GM23338 (cell line): Measurements from ENCODE around the gene SRPK2. TPM values are rescaled to one million over a fixed set of nuclear protein-coding genes. Genes with fewer than 3 reads are reported as not detected.

Experiments used
- ATAC-seq: fragments of 200-7000 bp; cut with Tn5 transposase; 3 replicates; pipeline ENCODE4 v1.9.1; 2020
- DNase-seq: peaks from one replicate; pipeline ENCODE4 v3.0.0-alpha.2; 2015; ENCODE audit warnings: low spot score
- H2AFZ ChIP-seq: fragments of 200-600 bp; sonication (generic); 2 replicates; pipeline ENCODE4 v1.8.0; 2016; ENCODE audit warnings: antibody characterized with exemption, mild to moderate bottlenecking, moderate library complexity
- H3F3A ChIP-seq: fragments of 200-600 bp; sonication (generic); replicated peaks from 2 replicates; pipeline ENCODE4 v1.8.0; 2017; ENCODE audit warnings: antibody characterized with exemption, mixed run types, low read depth
- H3K27ac ChIP-seq: fragments of 200-600 bp; sonication (generic); 2 replicates; pipeline ENCODE4 v1.6.1; 2016; ENCODE audit warnings: low read depth
- H3K27me3 ChIP-seq: fragments of 200-600 bp; sonication (generic); 2 replicates; pipeline ENCODE4 v1.8.0; 2016; ENCODE audit warnings: mild to moderate bottlenecking, mixed run types, moderate library complexity; ENCODE audit not compliant: insufficient read depth
- H3K36me3 ChIP-seq: fragments of 200-600 bp; sonication (generic); 2 replicates; pipeline ENCODE4 v1.8.0; 2016; ENCODE audit warnings: mild to moderate bottlenecking; ENCODE audit not compliant: insufficient read depth
- H3K4me1 ChIP-seq: fragments of 200-600 bp; sonication (generic); 2 replicates; pipeline ENCODE4 v1.8.0; 2016; ENCODE audit warnings: mild to moderate bottlenecking, moderate library complexity; ENCODE audit not compliant: insufficient read depth
- H3K4me2 ChIP-seq: fragments of 200-600 bp; sonication (generic); 2 replicates; pipeline ENCODE4 v1.7.1; 2017; ENCODE audit warnings: mixed run types
- H3K4me3 ChIP-seq: fragments of 200-600 bp; sonication (generic); 2 replicates; pipeline ENCODE4 v1.6.1; 2016; ENCODE audit warnings: mixed run types
- H3K79me2 ChIP-seq: fragments of 200-600 bp; sonication (generic); replicated peaks from 2 replicates; pipeline ENCODE4 v1.8.0; 2017; ENCODE audit warnings: mild to moderate bottlenecking; ENCODE audit not compliant: insufficient read depth
- H3K9me2 ChIP-seq: fragments of 200-600 bp; sonication (generic); 2 replicates; pipeline ENCODE4 v1.8.0; 2017; ENCODE audit not compliant: insufficient read depth
- H4K20me1 ChIP-seq: fragments of 200-600 bp; sonication (generic); replicated peaks from 2 replicates; pipeline ENCODE4 v1.8.0; 2017; ENCODE audit warnings: mild to moderate bottlenecking; ENCODE audit not compliant: insufficient read depth
- H3K27ac Mint-ChIP-seq: 2 replicates; pipeline ENCODE4 v1.8.0; 2020; ENCODE audit warnings: inconsistent platforms, mild to moderate bottlenecking, moderate library complexity, mixed read lengths
- H3K27me3 Mint-ChIP-seq: 3 replicates; pipeline ENCODE4 v1.8.0; 2022; ENCODE audit warnings: low read depth, mild to moderate bottlenecking, moderate library complexity, mixed read lengths, inconsistent platforms; ENCODE audit not compliant: insufficient read depth, poor library complexity
- H3K36me3 Mint-ChIP-seq: 3 replicates; pipeline ENCODE4 v1.8.0; 2021; ENCODE audit warnings: low read depth, mild to moderate bottlenecking, inconsistent platforms, moderate library complexity, mixed read lengths
- H3K4me1 Mint-ChIP-seq: 3 replicates; pipeline ENCODE4 v1.8.0; 2020; ENCODE audit warnings: mild to moderate bottlenecking, inconsistent platforms, mixed read lengths
- H3K4me3 Mint-ChIP-seq: 3 replicates; pipeline ENCODE4 v1.8.0; 2021; ENCODE audit warnings: moderate library complexity, mild to moderate bottlenecking, inconsistent platforms, mixed read lengths
- H3K9me3 Mint-ChIP-seq: 3 replicates; pipeline ENCODE4 v1.8.0; 2020; ENCODE audit warnings: moderate library complexity, mild to moderate bottlenecking, inconsistent platforms, mixed read lengths
- CREB1 ChIP-seq: fragments of 250-450 bp; sonication (Bioruptor Pico); IDR thresholded peaks from 2 replicates; pipeline ENCODE4 v1.5.0; 2020; ENCODE audit warnings: low read depth, mild to moderate bottlenecking, moderate library complexity
- EZH2 ChIP-seq: fragments of 200-600 bp; sonication (generic); IDR thresholded peaks from one replicate; pipeline ENCODE4 v1.8.0; 2017; ENCODE audit warnings: antibody characterized with exemption, mild to moderate bottlenecking, low read depth; ENCODE audit not compliant: unreplicated experiment
- EZH2phosphoT487 ChIP-seq: fragments of 200-600 bp; sonication (generic); IDR thresholded peaks from one replicate; pipeline ENCODE4 v1.8.1; 2018; ENCODE audit warnings: antibody characterized with exemption; ENCODE audit not compliant: unreplicated experiment
- NANOG ChIP-seq: IDR thresholded peaks from 2 replicates; pipeline ENCODE4 v1.6.1; 2016; ENCODE audit warnings: antibody characterized with exemption, borderline replicate concordance
- POLR2AphosphoS5 ChIP-seq: IDR thresholded peaks from 2 replicates; pipeline ENCODE4 v1.6.1; 2016; ENCODE audit warnings: antibody characterized with exemption, low read depth
- REST ChIP-seq: IDR thresholded peaks from one replicate; pipeline ENCODE4 v1.6.1; 2018; ENCODE audit warnings: antibody characterized with exemption; ENCODE audit not compliant: unreplicated experiment
- STAT1 ChIP-seq: IDR thresholded peaks from one replicate; pipeline ENCODE4 v1.6.1; 2016; ENCODE audit warnings: antibody characterized with exemption; ENCODE audit not compliant: unreplicated experiment
- ZNF114 ChIP-seq: fragments of 250-450 bp; sonication (Bioruptor Pico); IDR thresholded peaks from 2 replicates; pipeline ENCODE4 v1.5.0; 2020; ENCODE audit warnings: mild to moderate bottlenecking, moderate library complexity
- ZNF331 ChIP-seq: fragments of 250-450 bp; sonication (Bioruptor Pico); IDR thresholded peaks from 2 replicates; pipeline ENCODE4 v1.5.0; 2020; ENCODE audit warnings: low read depth, mild to moderate bottlenecking, moderate library complexity
- ZNF462 ChIP-seq: fragments of 250-450 bp; sonication (Bioruptor Pico); IDR thresholded peaks from 2 replicates; pipeline ENCODE4 v1.5.0; 2020; ENCODE audit warnings: mild to moderate bottlenecking, moderate library complexity
- polyA plus RNA-seq: library from polyadenylated mRNA; unstranded; fragments of >200 nt; fragmentation: Nextera tagmentation; extraction: Ambion mirVana; gene quantifications from 2 replicates; pipeline ENCODE4 v1.2.1, GENCODE V29; 2016
- total RNA-seq: library from RNA; depleted of rRNA; stranded (reverse); fragments of >200 nt; shearing (Covaris generic); gene quantifications from 2 replicates; pipeline ENCODE4 v1.2.3, GENCODE V29; 2014
- TF ChIP-seq, protein P1 (sequence below), 2 experiments: fragments of 200-600 bp in 1 of 2; sonication (generic) in 1 of 2; conservative IDR thresholded peaks; 2 replicates each; pipeline versions ENCODE4 v1.5.1 to v1.6.1; 2016 to 2017; ENCODE audit warnings: antibody characterized with exemption in 2 of 2, low read depth in 2 of 2, mild to moderate bottlenecking in 2 of 2, moderate library complexity in 1 of 2

The SRPK2 gene
- total and polyA plus RNA-seq, 2 experiments from 2014 or later: 66.3 to 91.5 TPM

DNA sequence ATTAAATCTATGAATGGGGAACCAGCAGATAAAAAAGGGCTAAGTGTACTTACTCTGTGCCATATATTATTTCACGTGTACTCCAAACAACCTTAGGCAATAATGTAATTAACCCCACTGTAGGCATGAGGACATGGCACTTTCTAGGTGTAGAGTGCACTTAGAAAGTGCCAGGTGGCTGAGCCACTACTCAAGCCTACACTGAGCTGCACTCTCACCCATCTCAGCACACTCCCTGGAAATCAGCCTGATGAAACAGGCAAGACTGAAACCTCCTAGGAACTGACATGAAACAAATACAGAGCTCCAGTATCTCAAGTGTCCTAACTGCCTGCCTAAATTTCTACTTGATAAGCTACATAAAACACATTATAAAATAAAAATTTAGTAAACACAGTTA, 227.4 kb downstream of the SRPK2 start:
- H3K4me3 Mint-ChIP-seq: no peak overlapping the region
- TF ChIP-seq ZNF462 (CRISPR knock-in tag) (no peak), CREB1 (no peak), ZNF331 (CRISPR knock-in tag) (no peak), POLR2AphosphoS5 (no peak), EZH2phosphoT487 (no peak), REST (no peak), STAT1 (no peak), EZH2 (no peak), ZNF114 (CRISPR knock-in tag) (no peak), NANOG (no peak)
- TF ChIP-seq, protein P1, sequence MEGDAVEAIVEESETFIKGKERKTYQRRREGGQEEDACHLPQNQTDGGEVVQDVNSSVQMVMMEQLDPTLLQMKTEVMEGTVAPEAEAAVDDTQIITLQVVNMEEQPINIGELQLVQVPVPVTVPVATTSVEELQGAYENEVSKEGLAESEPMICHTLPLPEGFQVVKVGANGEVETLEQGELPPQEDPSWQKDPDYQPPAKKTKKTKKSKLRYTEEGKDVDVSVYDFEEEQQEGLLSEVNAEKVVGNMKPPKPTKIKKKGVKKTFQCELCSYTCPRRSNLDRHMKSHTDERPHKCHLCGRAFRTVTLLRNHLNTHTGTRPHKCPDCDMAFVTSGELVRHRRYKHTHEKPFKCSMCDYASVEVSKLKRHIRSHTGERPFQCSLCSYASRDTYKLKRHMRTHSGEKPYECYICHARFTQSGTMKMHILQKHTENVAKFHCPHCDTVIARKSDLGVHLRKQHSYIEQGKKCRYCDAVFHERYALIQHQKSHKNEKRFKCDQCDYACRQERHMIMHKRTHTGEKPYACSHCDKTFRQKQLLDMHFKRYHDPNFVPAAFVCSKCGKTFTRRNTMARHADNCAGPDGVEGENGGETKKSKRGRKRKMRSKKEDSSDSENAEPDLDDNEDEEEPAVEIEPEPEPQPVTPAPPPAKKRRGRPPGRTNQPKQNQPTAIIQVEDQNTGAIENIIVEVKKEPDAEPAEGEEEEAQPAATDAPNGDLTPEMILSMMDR (conservative IDR thresholded peaks at IDR 0.05; ENCODE audit: low read depth in 2 of 2): no peak
- H2AFZ ChIP-seq: no peak overlapping the region
- H3K4me3 ChIP-seq: no peak overlapping the region
- H3K4me1 ChIP-seq: no peaks in the 10 kb centered on the region
- no peak overlapping the region for H3K27ac Mint-ChIP-seq
- H3K4me2 ChIP-seq: no peak overlapping the region
- H3K27me3 Mint-ChIP-seq: no peaks in the 10 kb centered on the region
- no peaks in the 10 kb centered on the region for H3K9me2 ChIP-seq
- no peaks in the 10 kb centered on the region for H3K4me1 Mint-ChIP-seq
- no peaks in the 10 kb centered on the region for H3K27me3 ChIP-seq
- no peaks in the 10 kb centered on the region for H4K20me1 ChIP-seq
- no peak overlapping the region for H3K27ac ChIP-seq
- H3K36me3 ChIP-seq: no peaks in the 10 kb centered on the region; the same call in 1 of the 2 replicates
- no peak for DNase-seq
- no peak for ATAC-seq
- no peaks in the 10 kb centered on the region for H3F3A ChIP-seq
- H3K36me3 Mint-ChIP-seq: peaks cover 17% of the 10 kb centered on the region
- H3K79me2 ChIP-seq: no peaks in the 10 kb centered on the region; the same call in 1 of the 2 replicates
- no peaks in the 10 kb centered on the region for H3K9me3 Mint-ChIP-seq
